22Rv1 (cell line): Measurements from ENCODE around the gene DSPP.

ENCODE experiments used
- ZFX ChIP-seq: fragments of 450-650 bp; IDR thresholded peaks from 2 replicates; pipeline ENCODE4 v1.6.1; 2017; ENCODE audit warnings: antibody characterized with exemption, borderline replicate concordance
- TF ChIP-seq, protein P1 (sequence below): fragments of 450-650 bp; IDR thresholded peaks from 2 replicates; pipeline ENCODE4 v1.5.1; 2017; ENCODE audit warnings: mild to moderate bottlenecking

GRCh38 chr4:87657525-87657924 is 49.2 kb downstream of the DSPP start:
- TF ChIP-seq, protein P1, sequence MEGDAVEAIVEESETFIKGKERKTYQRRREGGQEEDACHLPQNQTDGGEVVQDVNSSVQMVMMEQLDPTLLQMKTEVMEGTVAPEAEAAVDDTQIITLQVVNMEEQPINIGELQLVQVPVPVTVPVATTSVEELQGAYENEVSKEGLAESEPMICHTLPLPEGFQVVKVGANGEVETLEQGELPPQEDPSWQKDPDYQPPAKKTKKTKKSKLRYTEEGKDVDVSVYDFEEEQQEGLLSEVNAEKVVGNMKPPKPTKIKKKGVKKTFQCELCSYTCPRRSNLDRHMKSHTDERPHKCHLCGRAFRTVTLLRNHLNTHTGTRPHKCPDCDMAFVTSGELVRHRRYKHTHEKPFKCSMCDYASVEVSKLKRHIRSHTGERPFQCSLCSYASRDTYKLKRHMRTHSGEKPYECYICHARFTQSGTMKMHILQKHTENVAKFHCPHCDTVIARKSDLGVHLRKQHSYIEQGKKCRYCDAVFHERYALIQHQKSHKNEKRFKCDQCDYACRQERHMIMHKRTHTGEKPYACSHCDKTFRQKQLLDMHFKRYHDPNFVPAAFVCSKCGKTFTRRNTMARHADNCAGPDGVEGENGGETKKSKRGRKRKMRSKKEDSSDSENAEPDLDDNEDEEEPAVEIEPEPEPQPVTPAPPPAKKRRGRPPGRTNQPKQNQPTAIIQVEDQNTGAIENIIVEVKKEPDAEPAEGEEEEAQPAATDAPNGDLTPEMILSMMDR, result no peak
- no peak for TF ChIP-seq ZFX
